ENCODE results near the gene SVOPL.
"Not testable (repeated sequence)": the region's sequence is repeated elsewhere in the genome, so short reads cannot be mapped to it uniquely, and the experiment has no call there.

Gene SVOPL

DNA sequence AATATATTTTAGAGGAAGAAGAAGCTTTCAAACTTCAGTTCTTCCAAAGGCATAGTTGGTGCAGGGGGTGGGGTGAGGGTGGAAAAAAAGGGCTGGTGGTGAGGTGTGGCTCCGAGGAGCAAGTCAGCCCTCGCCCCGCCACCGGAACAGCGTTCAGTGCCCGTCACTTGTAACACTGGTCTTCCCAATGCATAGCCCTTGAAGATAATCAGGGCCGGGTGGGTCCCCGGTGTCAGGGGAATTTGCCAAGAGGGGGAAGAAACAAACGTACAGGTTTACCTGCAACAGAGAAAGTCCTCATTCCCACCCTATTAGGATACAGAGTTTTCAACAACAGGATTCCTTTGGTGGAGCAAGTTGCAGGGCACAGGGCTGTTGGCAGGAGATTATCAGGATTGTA, 1.5 kb downstream of the SVOPL start:
- DNase-seq, result no peak

DNA sequence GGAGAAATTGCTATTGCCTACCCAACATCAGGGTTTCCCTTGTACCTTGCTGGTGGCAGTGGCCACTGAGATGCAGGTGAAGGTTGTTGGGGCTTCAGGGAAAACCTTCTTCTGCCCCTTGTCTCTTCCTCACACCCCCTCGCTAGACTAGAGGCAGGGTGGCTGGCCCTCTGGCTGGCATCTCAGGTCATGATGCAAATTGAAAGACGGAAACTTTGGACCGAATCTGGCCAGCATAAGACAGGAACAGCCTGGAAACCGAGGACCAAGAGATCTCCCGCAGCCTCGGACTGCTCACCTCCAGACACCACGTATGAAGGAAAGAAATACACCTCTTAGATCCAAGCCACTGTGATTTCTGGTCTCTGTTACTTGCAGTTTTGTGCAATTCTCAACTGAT, 2.9 kb downstream of the SVOPL start:
- DNase-seq, result no peak

DNA sequence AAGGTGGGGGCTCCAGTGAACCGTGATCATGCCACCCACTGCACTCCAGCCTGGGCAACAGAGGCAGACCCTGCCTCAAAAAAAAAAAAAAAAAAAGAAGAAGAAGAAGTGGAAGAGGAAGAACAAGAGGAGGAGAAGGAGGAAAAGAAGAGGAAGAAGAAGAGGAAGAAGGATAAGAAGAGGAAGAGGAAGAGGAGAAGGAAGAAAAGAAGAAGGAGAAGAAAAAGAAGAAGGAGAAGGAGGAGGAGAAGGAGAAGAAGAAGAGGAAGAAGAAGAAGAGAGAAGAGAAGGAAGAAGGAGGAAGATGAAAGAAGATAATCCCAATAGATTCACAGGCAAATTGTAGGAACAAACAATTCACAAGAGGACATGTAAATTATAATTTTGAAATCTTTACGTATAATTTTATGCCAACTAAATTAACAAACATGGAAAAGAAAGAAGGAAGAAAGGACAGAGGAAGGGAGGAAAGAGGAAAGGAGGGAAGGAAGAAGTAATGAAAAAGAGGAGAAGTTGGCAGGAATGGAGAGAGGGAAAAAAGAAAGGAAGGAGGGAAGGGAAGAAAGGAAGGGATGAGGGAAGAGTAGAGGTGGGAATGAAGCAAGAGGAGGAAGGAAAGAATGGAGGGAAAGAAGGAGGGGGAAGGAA, 3.5 kb downstream of the SVOPL start:
- DNase-seq, result no peak

DNA sequence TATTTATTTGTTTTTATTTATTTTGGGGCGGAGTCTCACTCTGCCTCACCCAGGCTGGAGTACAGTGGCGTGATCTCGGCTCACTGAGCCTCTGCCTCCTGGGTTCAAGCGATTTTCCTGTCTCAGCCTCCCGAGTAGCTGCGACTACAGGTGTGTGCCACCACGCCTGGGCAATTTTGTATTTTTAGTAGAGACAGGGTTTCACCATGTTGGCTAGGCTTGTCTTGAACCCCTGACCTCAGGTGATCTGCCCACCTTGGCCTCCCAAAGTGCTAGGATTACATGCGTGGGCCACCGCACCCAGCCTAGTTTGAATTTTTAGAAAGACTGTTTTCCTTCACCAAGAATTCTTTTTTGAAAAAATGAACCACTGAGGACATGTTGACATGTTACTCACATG, 5.4 kb downstream of the SVOPL start:
- not testable (repeated sequence) for DNase-seq

DNA sequence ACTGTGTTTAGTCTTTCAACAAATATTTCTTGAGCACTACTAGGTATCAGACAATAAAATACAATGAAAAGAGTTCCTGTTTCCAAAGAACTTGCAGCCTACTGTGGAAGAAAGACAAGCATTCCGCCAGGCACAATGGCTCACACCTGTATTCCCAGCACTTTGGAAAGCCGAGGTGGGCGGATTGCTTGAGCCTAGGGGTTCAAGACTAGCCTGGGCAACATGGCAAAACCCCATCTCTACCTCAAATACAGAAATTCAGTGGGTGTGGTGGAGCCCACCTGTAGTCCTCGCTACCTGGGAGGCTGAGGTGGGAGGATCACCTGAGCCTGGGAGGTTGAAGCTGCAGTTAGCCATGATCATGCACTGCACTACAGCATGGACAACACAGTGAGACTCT, 6.1 kb downstream of the SVOPL start:
- no peak for DNase-seq

DNA sequence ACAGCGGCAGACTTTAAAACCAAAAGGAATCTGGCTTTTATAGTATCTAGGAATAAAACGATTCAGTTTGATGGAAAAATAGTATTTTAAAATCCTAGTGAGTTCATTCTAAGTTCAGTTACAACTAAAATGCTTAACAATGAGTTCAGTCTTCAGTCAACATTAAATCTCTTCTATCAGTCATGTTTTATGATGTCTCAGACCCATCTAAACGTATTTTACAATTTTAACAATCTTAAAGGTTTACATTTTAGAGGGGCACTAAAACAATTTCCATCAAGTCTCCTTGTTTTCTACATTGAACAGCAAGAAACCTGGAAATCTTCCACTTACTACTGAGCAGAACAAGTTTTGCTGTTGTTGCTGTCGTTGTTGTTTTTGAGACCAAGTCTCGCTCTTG, 10.0 kb downstream of the SVOPL start:
- DNase-seq, result no peak

DNA sequence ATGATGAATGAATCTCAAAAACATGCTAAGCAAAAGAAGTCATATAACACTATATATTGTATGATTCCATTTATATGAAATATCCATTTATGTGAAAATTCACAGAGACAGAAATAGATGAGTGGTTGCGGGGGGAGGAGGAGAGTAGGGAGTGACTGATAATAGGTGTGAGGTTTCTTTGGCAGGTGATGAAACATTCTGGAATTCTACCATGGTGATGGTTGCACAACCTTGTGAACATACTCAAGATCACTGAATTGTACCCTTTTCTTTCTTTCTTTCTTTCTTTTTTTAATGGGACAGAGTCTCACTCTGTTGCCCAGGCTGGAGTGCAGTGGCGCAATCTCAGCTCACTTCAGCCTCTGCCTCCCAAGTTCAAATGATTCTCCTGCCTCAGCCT, 10.7 kb downstream of the SVOPL start:
- DNase-seq, result no peak

DNA sequence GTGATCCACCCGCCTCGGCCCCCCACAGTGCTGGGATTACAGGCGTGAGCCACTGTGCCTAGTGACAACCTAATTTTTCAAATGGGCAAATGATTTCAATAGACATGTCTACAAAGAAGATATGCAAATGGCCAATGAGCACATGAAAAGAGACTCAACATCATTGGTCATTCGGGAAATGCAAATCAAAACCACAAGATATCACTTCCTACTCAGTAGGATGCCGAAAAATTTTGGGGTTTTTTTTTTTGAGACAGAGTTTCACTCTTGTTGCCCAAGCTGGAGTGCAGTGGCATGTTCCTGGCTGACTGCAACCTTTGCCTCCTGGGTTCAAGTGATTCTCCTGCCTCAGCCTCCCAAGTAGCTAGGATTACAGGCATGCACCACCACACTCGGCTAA, 13.1 kb downstream of the SVOPL start:
- DNase-seq, result not testable (repeated sequence)

DNA sequence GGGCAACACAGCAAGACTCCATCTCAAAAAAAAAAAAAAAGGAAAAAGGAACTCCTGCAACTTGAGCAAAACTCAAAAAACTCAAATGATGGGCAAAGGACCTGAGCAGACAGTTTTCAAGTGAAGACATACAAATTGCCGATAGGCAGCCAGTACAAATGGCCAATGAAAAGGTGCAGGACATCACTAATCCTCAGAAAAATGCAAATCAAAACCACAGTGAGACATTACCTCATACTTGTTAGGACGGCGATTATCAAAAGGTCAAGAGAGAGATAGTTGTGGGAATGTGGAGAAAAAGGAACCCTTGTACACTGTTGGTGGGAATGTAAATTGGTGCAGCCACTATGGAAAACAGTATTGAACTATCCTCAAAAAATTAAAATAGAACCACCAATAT, 16.8 kb downstream of the SVOPL start:
- DNase-seq, result no peak

DNA sequence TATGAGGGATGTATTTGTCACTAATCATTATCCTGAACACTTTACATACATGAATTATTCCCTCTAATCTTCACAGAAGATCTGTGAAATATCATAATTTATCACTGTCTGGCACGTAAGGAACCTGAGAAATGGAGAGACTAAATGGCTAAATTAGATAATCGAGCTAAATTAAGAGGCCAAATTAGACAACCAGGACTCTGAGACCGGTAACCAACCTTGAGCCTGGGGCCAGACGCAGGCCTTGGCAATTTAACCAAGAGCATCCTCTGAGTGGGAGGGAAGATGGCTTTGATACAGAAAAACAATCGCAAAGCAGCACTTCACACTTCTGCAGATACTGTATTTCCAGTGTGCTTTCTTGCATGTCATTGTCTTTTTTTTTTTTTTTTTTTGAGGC, 21.4 kb downstream of the SVOPL start:
- no peak for DNase-seq

DNA sequence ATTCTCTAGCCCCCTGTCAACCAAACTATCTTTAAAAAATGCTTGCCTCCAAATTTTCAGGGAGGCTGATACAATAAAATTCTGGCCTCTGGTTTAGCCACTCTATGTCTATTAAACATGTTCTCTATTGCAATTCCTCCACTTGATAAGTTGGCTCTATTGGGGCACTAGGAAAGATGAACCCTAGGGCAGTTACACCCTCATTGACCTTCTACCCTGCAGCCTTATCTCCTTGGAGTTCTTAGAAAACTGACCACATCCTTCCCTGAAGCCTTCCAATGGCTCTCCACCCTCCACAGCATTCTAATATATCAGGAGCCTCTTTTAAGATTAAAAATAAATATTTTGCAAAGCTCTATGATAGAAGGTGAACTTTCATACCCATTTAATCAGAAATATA, 30.6 kb downstream of the SVOPL start:
- no peak for DNase-seq

DNA sequence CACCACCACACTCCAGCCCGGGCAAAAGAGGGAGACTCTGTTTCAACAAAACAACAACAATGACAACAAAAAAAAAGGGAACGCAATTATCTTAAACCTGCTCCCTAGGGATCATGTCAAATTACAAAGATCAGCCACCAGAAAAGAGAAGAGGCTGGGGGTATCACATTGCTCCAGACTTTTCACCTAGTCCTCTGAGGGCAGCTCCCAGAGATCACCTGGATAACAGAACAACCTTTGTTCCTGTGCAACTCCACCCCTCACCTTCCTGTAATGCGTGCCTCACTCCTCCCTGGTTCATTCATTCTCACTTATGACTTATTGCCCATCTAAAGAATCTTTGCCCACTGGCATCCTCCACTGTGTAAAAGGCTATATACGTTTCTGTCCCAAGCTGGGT, 31.8 kb downstream of the SVOPL start:
- DNase-seq, result no peak

DNA sequence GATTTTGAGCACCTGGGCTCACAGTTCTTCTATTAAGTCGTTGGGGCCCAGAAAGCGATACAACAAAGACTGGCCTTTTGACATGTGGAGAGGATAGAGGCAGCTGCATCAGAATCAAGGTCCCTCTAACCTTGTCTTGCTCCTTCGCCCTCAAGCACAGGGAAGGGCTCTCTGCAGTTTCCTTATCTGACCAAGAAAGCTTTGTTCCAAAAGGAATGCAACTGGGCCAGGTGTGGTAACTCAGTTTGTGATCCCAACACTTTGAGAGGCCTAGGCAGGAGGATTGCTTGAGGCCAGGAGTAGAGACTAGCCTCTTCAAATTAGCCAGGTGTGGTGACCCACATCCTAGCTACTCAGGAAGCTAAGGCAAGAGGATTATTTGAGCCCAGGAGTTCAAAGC, 32.2 kb downstream of the SVOPL start:
- DNase-seq, result no peak

DNA sequence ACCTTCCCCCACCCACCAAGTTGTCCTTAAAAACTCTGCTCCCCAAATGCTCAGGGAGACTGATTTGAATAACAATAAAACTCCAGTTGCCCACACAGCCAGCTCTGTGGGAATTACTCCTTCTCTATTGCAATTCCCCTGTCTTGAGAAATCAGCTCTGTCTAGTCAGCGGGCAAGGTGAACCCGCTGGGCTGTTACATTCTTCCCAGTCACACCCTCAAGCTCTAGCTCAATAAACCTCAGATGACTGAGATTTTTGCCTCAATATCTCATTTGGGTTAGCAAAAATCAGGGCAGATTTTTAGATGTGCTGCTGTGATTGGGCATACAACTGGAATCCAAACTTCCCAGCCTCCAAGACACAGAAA, 32.9 kb downstream of the SVOPL start:
- DNase-seq, result no peak

DNA sequence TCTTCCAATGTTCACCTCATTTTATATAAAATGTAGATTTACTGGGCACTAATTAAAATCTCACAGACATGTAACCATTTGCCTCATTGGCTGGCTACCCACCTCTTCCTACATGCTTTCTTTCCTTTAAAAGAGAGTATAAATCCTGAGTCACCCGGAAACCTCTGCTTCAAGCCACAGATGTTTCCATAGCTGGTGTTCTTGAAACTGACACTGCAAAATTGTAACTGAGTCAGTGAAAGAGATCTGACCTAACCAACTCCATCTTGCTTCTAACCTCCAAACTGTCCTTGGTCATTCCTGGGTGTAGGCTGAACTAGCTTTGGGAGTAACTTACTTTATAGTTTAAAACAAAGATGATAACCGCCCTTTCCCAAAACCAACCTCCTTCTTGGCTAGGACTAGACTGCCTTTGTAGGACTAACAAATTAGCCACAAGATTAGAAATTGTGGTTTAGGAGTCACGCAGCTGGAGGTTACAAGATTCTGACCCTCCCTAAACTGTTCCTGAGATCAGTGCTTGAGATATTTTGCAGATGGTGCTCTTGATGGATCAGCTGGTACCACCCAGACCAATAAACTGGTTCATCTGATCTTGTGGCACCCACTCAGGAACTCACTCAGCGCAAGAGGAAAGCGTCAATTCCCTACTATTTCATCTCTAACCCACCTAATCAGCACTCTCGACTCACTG, 33.5 kb downstream of the SVOPL start:
- no peak for DNase-seq

DNA sequence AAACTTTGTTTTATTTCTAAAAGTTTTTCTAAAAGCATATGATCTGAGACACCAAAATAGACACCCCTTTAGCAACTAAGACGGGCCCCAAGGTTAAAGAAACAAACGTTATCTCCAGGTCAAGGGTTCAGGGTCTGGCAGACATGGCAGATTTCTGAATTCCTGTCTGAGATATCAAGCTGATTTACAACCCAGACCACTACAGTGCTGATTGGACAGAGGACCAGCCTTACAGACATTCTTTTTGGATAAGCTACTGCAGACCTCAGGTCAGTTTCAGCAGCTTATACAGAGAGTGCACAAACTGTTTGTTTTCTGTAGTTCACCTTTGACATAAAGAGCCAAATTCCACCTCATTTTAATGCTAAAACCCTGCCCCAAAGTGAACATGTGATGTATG, 34.8 kb downstream of the SVOPL start:
- DNase-seq, result no peak

DNA sequence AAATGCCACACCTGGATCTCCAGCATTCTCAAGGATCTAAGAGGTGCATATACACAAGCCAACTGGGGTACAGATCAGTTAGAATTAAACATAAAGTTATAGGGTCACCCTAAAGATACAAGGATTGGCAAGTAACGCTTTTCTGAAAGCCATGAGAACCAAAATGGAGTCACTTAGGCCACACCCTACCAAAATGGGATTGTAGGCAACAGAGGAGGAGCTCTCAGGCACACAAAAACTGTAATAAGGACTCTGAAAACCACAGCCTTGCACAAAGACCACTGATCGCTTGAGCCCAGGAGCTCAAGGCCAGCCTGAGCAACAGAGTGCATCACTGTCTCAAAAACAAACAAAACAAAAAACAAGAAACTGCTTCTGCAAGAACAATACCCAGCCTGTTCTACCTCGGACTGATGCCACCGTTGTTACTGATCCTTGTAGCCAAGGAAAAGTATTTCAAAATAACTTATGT, 35.5 kb downstream of the SVOPL start:
- no peak for DNase-seq

DNA sequence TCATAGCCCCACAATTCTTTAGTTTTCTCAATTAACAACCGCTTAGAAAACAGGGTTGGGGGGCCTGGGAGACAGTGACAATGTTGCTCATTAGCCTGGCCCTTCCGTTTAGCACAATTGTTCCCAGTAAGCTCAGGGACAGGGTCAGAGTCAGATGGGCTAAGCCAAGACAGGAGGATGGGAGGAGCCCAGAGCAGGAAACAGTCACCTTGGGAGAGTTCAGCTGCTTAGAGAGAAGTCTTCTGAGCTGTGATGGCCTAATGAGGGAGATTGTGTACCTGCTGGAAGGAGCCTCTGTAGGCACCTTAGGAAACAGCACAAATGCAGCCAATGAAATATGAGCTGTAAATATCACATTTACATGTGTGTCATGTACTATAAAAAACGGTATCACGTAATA, 35.9 kb downstream of the SVOPL start:
- no peak for DNase-seq

DNA sequence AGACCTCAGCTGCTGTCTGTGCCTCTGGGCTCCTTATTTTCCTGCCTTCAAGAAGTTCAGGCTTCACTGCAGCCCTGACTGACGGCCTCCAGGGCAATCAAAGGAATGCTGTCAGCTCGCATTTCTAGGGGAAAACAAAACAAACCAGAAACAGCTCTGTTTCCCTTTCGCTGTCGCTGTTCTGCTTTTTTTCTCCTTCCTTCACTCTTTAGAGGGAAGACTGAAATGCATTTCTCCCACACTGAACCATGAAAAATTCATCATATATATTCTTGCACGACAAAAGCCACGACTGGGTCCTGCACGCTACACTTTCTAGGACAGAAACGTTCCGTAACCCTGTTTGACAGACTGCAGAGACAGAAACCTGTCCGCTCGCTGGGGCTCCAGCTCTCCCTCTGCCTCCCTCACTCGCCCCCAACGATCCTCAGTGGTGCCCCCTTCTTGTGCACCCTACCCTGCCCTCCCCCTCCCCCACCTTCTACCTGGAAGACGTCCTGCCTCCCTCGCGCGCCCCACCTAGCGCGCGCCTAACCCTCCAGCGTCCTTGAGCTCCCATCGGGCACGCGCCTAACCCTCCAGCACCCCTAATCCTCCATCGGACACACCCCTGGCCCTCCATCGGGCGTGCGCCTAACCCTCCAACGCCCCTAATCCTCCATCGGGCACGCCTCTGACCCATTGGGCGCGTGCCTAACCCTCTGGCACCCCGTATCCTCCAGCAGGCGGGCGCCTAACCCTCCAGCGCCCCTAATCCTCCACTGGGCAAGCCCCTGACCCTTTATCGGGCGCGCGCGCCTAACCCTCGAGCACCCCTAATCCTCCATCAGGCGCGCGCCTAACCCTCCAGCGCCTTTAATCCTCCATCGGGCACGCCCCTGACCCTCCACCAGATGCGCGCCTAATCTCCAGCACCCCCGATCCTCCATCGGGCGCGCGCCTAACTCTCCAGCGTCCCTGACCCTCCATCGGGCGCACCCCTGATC, 37.1 kb downstream of the SVOPL start:
- DNase-seq, result no peak

DNA sequence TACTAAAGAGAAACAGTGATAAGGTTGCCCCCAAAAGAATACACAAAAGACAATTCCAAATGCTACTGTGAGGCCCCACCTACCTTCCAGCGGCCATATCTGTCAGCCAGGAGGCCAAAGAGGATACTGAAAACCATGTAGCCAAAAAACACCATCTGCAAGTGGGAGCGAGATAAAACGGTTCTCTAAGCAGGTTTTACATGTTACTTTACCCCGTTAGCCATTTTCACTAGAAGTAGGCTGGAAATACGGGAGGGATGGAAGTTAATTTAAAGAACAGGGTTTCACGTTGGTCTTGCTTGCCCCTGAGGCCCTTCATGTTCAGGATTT, 38.2 kb downstream of the SVOPL start:
- no peak for DNase-seq

DNA sequence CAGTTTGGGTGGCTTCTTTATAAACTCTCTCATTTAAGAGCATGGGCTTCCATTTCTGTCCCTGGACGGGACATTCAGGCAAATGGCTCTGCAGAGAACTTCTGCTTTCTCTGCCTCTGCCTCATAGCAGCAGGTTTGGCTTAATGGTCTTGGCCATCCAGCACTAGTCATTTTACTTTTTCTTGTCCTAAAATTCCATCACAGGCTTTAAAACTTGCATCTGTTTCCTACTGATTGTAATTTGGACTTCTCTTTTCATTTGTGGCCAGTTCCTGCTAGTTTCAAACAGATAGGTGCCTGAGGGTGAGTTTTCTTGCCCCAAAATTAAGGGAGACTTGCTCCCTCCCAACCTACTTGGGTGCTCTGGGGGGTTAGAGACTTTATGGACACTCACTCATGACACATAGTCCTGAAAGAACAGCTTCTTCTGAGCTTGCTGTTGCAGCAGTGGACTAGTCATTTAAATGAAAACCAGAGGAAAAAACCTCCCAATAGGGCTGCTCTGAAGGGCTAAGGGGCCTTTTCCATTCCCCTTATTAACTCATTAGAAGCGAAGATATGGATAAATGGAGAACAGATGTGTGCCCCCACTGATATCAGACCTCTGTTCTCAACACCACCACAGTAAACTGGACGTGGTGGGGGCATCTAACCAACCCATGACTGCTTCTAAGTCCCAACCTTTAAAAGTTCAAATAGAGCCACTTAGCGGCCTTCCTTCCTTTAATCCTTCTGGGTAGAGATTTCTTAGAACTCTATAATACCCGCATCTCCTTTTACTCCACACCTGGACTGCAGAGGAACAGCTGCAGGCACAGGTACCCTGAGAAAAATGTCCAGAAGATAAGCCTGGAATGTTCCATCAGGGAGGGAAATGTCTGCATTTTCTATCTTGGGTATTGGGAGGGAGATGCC, 38.8 kb downstream of the SVOPL start:
- no peak for DNase-seq

DNA sequence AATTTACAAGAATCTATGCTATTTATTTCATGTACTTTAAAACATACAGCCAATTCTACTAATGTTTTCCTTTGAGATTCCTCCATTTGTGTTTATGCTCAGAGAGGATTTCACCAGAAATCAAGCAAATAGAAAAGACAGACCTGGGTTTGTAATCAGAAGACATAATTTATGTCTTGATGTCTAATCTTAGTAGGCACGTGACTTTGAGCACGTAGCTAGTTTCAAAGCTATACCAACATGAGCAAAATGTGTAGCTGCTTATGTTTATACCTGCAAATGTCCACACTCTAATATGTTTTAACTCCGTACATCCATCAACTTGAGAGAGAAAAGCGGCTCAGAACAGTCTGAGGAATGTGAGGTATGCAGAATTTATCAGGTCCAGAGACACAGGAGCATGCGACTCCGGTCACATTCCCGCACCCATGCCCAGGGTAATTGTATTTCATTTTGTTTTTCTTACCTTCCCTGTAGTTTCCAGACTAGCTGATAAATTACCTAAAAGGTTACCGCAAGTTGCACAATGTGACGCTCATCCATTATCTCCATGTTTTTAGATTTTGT, 40.0 kb downstream of the SVOPL start:
- DNase-seq, result no peak

DNA sequence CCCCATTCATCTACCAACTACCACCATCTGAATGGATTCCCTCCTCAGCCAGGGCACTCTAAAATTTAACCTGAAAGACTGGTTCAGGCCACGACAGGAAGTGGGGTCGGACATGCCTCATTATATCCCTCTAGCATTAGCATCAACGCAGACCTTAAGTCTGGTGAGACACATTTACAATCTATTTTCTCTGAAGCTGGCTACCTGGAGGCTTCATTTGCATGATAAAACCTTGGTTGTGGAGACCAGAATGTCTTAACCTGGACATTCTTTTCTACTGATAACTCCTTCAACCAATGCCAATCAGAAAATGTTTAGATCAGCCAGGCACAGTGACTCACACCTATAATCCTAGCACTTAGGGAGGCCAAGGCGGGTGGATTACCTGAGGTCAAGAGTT, 42.3 kb downstream of the SVOPL start:
- DNase-seq, result no peak
